Stimulated activated CD4-positive, alpha-beta T cell treated with anti-CD3 and anti-CD28 coated beads, Interleukin-15, amount 100 ng/mL, for 48 hours (primary cell): ENCODE data around the gene FTHL17.
A peak's percentile ranks its signal among the peaks of the same experiment; 100 is the strongest.

Source experiments
- DNase-seq, 2 donors: peaks; one replicate each; pipeline ENCODE4 v3.0.0-alpha.2; 2020; ENCODE audit warnings: low read depth in 2 of 2

The FTHL17 gene

GRCh38 chrX:31071725-31072124 lies at the start of gene FTHL17:
TSS of gene FTHL17 (minus strand) at chrX:31072041. CDS start at chrX:31071953, 88 bp downstream.
- DNase-seq = no peak

DNA sequence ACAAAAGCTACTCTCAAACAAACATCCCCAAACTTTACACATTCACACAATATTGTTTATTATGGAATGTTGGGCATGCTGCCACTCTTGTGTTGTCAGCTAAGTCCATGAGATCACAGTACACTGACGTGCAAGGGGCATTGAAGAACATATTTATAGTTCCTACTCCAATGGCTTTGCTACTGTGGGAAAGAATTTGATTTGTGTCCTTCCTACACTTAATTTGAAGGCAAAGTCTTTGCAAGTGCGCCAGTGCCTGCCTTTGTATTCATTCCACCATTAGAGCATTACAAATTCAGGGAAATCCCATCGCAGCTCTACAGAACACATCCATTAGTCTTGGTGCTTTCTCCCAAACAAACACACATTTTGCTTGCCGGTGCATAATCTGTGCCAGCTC lies 45.4 kb upstream of the FTHL17 start:
- no peak for DNase-seq

DNA sequence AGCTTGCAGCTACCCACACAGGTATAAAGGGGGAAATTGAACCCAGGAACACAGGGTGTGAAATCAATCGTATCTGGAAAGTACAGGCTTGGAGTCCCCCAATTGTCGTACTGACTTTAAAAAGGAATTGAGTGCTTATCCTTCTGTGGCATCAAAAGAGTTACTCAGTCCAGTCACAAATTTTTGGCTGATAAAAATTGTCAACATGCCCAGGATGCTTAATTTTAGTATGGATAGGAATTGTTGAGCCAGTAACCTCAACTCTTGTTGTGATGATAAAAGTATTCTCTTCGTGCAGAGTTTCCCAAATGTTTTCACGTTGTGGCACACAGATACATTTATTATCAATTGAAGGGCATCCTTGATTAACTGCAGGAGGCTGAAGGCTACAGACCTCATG lies 43.6 kb upstream of the FTHL17 start:
- DNase-seq = no peak

GRCh38 chrX:31114858-31115257 lies 43.0 kb upstream of the FTHL17 start:
- no peak for DNase-seq

DNA sequence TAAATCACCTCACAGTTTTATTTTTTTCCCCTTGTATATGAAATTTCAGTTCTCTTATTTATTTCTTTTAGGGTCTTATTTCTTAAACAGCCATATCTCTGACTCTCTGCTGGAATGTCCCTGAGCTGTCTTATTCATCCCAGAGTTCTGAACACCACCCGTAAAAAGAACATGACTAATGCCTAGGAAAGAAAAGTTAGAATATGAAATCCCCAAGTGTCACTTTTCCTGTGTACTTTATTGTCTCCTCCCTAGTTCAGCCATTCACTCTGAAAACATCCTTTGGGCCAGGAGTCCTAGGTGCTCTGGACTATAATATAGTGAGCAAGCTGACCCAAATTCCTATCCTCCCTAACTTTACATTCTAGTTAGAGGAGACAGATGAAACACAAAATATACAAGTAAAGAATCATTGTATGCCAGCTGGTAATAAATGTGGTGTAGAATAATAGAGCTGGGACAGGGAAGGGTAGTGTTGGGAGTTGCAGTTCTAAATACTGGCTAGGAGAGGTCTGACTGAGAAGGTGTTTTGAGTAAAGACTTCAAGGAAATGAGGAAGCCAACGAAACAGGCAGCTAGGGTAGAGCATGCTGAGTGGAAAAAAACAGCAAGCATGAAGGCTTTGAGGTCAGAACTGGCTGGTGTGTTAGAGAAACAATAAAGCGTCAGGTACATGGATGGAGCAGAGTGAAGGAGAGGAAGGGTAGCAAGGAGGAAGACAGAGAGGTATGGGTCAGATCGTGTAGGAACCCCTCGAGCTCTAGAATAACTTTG lies 40.6 kb upstream of the FTHL17 start:
- DNase-seq = no peak

DNA sequence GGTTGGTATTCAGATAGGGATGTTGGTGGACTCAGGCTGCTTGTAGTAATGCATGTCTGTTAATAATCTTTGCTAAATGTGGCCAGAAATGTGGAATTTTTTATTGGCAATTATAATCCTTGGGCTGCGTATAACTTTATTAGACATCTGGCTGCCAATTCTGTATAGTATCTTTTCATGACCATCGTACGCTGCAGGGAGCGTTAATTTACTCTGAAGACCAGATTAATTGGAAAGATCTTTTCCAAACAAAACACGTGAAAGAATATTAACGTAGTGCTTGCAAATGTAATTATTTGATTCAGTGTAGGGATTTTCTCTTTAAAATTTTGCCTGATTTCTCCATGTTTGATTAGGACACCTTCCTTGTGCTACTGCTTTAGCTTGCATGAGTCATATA lies 38.8 kb upstream of the FTHL17 start:
- no peak for DNase-seq

DNA sequence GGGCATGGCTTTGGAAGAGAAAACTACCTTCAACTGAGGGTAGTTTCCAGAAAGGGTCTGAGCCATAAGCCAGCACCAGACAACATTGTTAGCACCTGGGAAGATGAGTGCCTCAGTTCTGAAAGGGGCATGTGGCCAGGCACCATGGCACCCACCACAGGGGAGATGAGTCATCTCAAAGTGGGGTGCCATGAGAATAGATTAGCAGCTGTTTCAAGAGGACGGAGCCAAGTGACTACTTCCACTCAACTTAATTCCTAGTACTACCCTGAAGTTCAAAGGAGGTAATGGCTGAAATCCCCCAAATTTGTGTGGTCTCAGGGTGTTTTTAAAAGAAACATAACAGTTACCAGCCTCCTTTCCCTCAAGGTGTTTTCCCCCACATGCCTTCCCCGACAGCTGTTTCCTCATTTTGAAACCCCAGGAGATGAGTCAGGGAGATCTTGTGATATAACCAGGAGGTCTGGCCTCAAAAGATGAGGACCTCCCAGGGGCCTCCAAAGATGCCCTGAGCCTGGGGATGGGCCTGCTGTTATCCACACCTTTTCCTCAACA lies 27.8 kb upstream of the FTHL17 start:
- DNase-seq = peak; percentile 16 to 19

GRCh38 chrX:31098079-31098478 lies 26.2 kb upstream of the FTHL17 start:
- no peak for DNase-seq

DNA sequence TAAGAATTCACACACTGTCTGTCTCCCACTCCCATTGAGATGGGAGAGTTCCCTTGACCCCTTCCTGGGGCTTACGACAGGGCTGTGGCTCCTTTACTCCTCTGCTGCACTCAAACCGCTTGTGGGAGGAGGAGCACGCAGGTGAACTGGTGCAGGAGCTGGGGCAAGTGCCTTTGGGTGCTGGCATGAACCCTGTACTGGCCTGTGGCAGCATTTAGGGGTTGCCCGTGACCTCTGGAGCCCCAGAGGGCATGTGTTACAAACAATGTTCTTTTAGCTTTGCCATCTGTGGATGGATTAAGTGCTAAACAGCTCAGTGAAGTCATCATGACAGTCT lies 21.8 kb upstream of the FTHL17 start:
- DNase-seq = no peak

DNA sequence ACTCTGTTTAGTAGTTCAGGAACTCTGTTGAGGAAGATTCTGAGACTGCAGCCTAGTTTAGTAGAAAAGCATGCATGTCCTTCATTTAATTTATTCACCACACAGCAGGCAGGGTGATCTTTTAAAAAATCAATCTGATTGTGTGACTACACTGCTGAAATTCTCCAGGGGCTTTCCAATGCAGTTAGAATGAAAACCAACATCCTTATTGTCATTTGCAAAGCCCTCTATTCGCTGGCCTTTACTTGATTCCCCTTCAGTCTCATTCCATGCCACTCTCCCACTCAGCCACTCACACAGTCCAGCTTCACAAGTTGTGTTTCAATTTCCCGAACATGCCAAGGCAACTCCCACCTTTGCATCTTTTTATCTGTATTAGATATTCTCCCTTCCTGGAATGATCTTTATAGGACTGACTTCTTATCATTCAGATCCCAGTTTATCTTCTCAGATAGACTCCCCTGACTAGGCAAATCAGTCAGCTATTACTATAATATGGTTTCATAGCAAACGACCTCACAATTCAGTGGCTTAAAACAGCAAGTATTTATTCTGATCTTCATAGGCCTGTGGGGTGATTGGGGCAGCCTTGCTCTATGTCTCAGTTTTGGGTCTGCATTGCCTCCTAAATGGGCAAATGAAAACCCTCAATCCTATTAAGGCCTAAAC lies 21.3 kb upstream of the FTHL17 start:
- DNase-seq = no peak

DNA sequence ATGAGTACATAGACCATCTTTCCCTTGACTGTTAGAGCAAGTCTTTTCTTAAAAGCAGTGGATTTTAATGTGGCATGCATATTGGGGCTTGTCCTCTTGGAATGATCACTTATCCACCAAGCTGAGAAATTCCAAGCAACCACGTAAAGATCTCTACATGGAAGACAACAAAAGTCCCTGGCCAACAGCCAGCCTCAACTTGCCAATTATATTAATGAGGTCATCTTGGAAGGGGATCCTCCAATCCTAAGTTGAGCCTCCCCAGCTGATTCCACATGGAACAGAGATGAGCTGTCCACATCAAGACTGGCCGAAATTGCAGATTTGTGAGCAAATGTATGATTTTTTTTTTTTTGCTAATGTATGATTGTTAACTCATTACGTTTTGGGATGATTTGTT lies 20.6 kb upstream of the FTHL17 start:
- no peak for DNase-seq

- DNase-seq = no peak
Measured at GRCh38 chrX:31091819-31092218, 20.0 kb upstream of the FTHL17 start.

- no peak for DNase-seq
Measured at GRCh38 chrX:31074522-31074921, 2.7 kb upstream of the FTHL17 start.

DNA sequence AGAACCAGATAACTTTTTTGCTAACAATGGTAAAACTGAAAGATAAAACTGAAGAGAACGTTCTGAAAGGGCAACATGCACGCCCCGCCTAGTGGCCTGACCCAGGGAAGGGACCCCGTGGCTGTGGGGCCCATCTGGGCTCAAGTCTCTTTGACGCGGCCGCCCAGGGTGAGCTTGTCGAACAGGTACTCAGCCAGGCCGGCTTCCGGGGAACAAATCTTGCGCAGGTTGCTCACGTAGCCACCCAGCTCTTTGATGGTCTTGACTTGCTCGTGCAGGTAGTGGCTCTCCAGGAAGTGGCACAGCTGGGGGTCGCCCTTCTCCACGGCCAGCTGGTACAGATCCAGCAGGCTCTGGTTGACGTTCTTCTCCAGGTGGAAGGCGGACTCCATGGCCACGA lies 579 bp downstream of the FTHL17 start:
- no peak for DNase-seq

GRCh38 chrX:31070057-31070468 lies 1.8 kb downstream of the FTHL17 start:
- no peak for DNase-seq

GRCh38 chrX:31063114-31063513 lies 8.7 kb downstream of the FTHL17 start:
- no peak for DNase-seq

- DNase-seq = no peak
Measured at GRCh38 chrX:31061091-31061490, 10.8 kb downstream of the FTHL17 start.

GRCh38 chrX:31060016-31060415 lies 11.8 kb downstream of the FTHL17 start:
- no peak for DNase-seq

- DNase-seq = no peak
Measured at GRCh38 chrX:31058284-31058683, 13.6 kb downstream of the FTHL17 start.

GRCh38 chrX:31057691-31058090 lies 14.2 kb downstream of the FTHL17 start:
- peak in 1 of 2 donors; percentile 1 for DNase-seq

DNA sequence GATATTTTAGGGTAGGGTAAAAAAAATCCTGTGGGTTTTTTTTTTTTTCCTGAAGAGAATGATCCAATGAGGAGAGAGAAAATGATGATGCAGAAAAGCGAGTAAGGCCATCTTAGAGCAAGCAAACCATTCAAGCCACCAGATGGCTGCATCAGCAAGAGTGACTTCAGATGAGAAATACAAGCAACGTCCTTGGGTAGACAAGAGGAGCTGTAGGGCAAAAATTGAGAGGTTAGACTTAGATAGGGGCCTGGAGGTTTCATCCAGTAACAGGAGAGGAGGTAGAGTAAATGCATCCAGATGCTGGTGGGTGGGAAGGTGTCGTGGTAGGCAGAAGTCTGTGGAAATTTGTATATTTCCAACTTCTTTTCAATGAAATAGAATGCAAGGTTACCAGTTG lies 14.6 kb downstream of the FTHL17 start:
- DNase-seq = no peak

- no peak for DNase-seq
Measured at GRCh38 chrX:31053621-31054020, 18.2 kb downstream of the FTHL17 start.

GRCh38 chrX:31039327-31039711 lies 32.5 kb downstream of the FTHL17 start:
- no peak for DNase-seq
